ENCODE results near the gene MVB12B. TPM values are rescaled to one million over a fixed set of nuclear protein-coding genes. Genes with fewer than 3 reads are reported as not detected.
A peak's percentile ranks its signal among the peaks of the same experiment; 100 is the strongest.

MVB12B gene
- total RNA-seq, 2 donors from 2014 or later = 1.1 to 13.3 TPM

GRCh38 chr9:126380447-126380846 is 53.8 kb downstream of the MVB12B start:
- no peaks in the 10 kb centered on the region for H3K36me3 Mint-ChIP-seq
- no peak for DNase-seq (ENCODE audit: low spot score)

GRCh38 chr9:126381195-126381594 is 54.6 kb downstream of the MVB12B start:
- ATAC-seq (no peak), DNase-seq (ENCODE audit: low spot score) (no peak)
- Mint-ChIP-seq H3K27ac (no peak overlapping the region), H3K36me3 (no peaks in the 10 kb centered on the region), H3K4me1 (ENCODE audit: low read depth in 2 of 2) (peaks cover 1 to 3% of the 10 kb centered on the region in 2 donors), H3K9me3 (no peaks in the 10 kb centered on the region), H3K4me3 (no peak overlapping the region), H3K27me3 (peaks cover 0 to 3% of the 10 kb centered on the region in 2 donors)

More at GRCh38 chr9:126380447-126380846, 53.8 kb downstream of the MVB12B start:
- Mint-ChIP-seq H3K27me3 (peaks cover 0 to 4% of the 10 kb centered on the region in 2 donors), H3K4me3 (no peak overlapping the region), H3K4me1 (ENCODE audit: low read depth in 2 of 2) (peaks cover 3 to 9% of the 10 kb centered on the region in 2 donors), H3K27ac (no peak overlapping the region), H3K9me3 (no peaks in the 10 kb centered on the region)
- ATAC-seq = no peak

GRCh38 chr9:126383406-126384046 is 56.9 kb downstream of the MVB12B start:
- DNase-seq (ENCODE audit: low spot score) (no peak), ATAC-seq (no peak)
- Mint-ChIP-seq H3K27me3 (no peaks in the 10 kb centered on the region), H3K4me3 (no peak overlapping the region), H3K9me3 (no peaks in the 10 kb centered on the region), H3K36me3 (no peaks in the 10 kb centered on the region), H3K4me1 (ENCODE audit: low read depth in 2 of 2) (no peaks in the 10 kb centered on the region), H3K27ac (no peak overlapping the region)

- peaks cover 0 to 1% of the 10 kb centered on the region in 2 donors for H3K4me1 Mint-ChIP-seq (ENCODE audit: low read depth in 2 of 2)
- DNase-seq (ENCODE audit: low spot score) = no peak
- no peak overlapping the region for H3K4me3 Mint-ChIP-seq
- H3K36me3 Mint-ChIP-seq = no peaks in the 10 kb centered on the region
- H3K27me3 Mint-ChIP-seq = no peaks in the 10 kb centered on the region
- no peak for ATAC-seq
- H3K9me3 Mint-ChIP-seq = no peaks in the 10 kb centered on the region
- H3K27ac Mint-ChIP-seq = no peak overlapping the region
Measured at GRCh38 chr9:126384926-126385325, 58.3 kb downstream of the MVB12B start.

- no peak overlapping the region for H3K27ac Mint-ChIP-seq
- ATAC-seq = no peak
- DNase-seq (ENCODE audit: low spot score) = no peak
- no peaks in the 10 kb centered on the region for H3K9me3 Mint-ChIP-seq
- peaks cover under 1 to 4% of the 10 kb centered on the region in 2 donors for H3K4me1 Mint-ChIP-seq (ENCODE audit: low read depth in 2 of 2)
- no peaks in the 10 kb centered on the region for H3K27me3 Mint-ChIP-seq
- no peaks in the 10 kb centered on the region for H3K36me3 Mint-ChIP-seq
- no peak overlapping the region for H3K4me3 Mint-ChIP-seq
Measured at GRCh38 chr9:126386088-126386487, 59.5 kb downstream of the MVB12B start.

DNA sequence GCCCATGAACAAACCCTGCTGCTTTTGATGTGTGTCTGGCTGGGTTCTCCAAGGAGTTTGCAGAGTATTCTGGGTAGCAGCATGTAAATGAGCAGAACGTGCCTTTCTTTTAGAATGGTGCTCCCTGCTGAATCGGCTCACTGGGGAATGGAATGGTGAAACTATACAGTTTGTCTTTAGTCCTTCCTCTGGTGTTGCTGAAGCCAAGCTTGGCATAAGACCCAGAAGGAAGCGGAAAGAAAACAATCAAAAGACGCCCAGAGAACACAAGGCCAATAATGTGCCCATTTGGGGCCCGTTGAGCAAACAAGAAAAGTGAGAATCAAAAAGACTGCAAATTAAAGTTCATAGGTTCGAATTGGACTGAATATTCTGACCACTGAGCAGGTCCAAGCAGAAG is 60.1 kb downstream of the MVB12B start:
- no peak for ATAC-seq
- no peak for DNase-seq (ENCODE audit: low spot score)
- Mint-ChIP-seq H3K4me1 (ENCODE audit: low read depth in 2 of 2) (peaks cover 7 to 9% of the 10 kb centered on the region in 2 donors), H3K4me3 (no peak overlapping the region), H3K36me3 (no peaks in the 10 kb centered on the region), H3K9me3 (no peaks in the 10 kb centered on the region), H3K27me3 (no peaks in the 10 kb centered on the region), H3K27ac (no peak overlapping the region)

GRCh38 chr9:126388964-126389708 is 62.5 kb downstream of the MVB12B start:
- Mint-ChIP-seq H3K27ac (peak overlapping the region in 1 of 2 donors; percentile 52), H3K36me3 (no peaks in the 10 kb centered on the region), H3K4me1 (ENCODE audit: low read depth in 2 of 2) (peaks cover 7 to 9% of the 10 kb centered on the region in 2 donors), H3K27me3 (no peaks in the 10 kb centered on the region), H3K9me3 (no peaks in the 10 kb centered on the region), H3K4me3 (no peak overlapping the region)
- no peak for ATAC-seq
- no peak for DNase-seq (ENCODE audit: low spot score)

GRCh38 chr9:126389992-126390391 is 63.4 kb downstream of the MVB12B start:
- DNase-seq (ENCODE audit: low spot score) (no peak), ATAC-seq (peak in 1 of 2 donors; percentile 65)
- peak overlapping the region in 1 of 2 donors; percentile 52 for H3K27ac Mint-ChIP-seq
- no peaks in the 10 kb centered on the region for H3K27me3 Mint-ChIP-seq
- H3K9me3 Mint-ChIP-seq = no peaks in the 10 kb centered on the region
- H3K4me1 Mint-ChIP-seq (ENCODE audit: low read depth in 2 of 2) = peaks cover 9 to 10% of the 10 kb centered on the region in 2 donors
- H3K4me3 Mint-ChIP-seq = peak overlapping the region; percentile 10
- H3K36me3 Mint-ChIP-seq = no peaks in the 10 kb centered on the region

DNA sequence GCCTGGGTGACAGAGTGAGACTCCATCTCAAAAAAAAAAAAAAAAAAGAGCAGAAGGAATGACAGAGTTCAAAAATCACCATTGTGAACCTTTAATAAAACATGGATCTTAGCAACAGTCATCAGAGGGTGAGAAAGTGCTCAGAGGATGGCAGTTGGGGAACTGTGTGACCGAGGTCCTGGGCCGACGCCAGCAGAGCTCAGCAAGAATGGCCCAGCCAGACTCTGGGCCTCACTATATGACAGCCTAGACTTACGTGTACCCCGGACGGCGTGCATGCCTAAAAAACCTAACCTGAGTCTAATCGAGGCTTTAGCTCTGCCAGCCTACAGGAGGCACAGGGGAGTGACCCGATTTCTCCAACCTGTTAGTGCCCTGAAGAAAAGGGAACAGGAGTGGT is 64.3 kb downstream of the MVB12B start:
- Mint-ChIP-seq H3K4me1 (ENCODE audit: low read depth in 2 of 2) (peaks cover 9 to 19% of the 10 kb centered on the region in 2 donors), H3K27ac (peak overlapping the region; percentile 52 to 55), H3K27me3 (no peaks in the 10 kb centered on the region), H3K9me3 (no peaks in the 10 kb centered on the region), H3K4me3 (no peak overlapping the region), H3K36me3 (no peaks in the 10 kb centered on the region)
- no peak for DNase-seq (ENCODE audit: low spot score)
- ATAC-seq = no peak

GRCh38 chr9:126391713-126392661 is 65.4 kb downstream of the MVB12B start:
- Mint-ChIP-seq H3K4me1 (ENCODE audit: low read depth in 2 of 2) (peaks cover 9 to 29% of the 10 kb centered on the region in 2 donors), H3K36me3 (no peaks in the 10 kb centered on the region), H3K27ac (peak overlapping the region; percentile 7 to 55), H3K27me3 (no peaks in the 10 kb centered on the region), H3K9me3 (no peaks in the 10 kb centered on the region), H3K4me3 (no peak overlapping the region)
- ATAC-seq (no peak), DNase-seq (ENCODE audit: low spot score) (no peak)

- Mint-ChIP-seq H3K27ac (peak overlapping the region in 1 of 2 donors; percentile 7), H3K36me3 (no peaks in the 10 kb centered on the region), H3K9me3 (no peaks in the 10 kb centered on the region), H3K4me3 (no peak overlapping the region), H3K4me1 (ENCODE audit: low read depth in 2 of 2) (peaks cover 13 to 34% of the 10 kb centered on the region in 2 donors), H3K27me3 (no peaks in the 10 kb centered on the region)
- ATAC-seq = no peak
- DNase-seq (ENCODE audit: low spot score) = no peak
Measured at GRCh38 chr9:126392662-126393371, 66.2 kb downstream of the MVB12B start.

DNA sequence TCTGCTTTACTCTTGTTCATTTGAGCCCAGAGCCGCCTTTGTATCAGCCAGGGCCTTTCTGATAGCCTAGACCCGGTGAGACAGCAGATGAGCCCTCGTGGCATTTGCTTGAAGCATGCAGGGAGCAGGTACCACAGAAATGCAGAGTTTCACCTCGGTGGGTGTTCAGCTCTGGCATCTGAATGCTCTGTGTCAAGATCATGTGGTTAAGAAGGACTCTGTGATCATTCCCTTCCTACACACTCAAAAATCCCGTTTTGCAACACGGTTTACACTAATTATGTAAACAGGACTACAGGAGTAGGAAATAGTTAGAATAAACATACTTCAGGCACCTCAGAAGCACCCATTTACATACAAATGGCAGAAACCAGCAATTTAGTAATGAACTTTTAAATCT is 67.2 kb downstream of the MVB12B start:
- no peaks in the 10 kb centered on the region for H3K9me3 Mint-ChIP-seq
- H3K4me1 Mint-ChIP-seq (ENCODE audit: low read depth in 2 of 2) = peaks cover 15 to 34% of the 10 kb centered on the region in 2 donors
- ATAC-seq (no peak), DNase-seq (ENCODE audit: low spot score) (no peak)
- H3K4me3 Mint-ChIP-seq = no peak overlapping the region
- H3K36me3 Mint-ChIP-seq = no peaks in the 10 kb centered on the region
- no peaks in the 10 kb centered on the region for H3K27me3 Mint-ChIP-seq
- no peak overlapping the region for H3K27ac Mint-ChIP-seq

DNA sequence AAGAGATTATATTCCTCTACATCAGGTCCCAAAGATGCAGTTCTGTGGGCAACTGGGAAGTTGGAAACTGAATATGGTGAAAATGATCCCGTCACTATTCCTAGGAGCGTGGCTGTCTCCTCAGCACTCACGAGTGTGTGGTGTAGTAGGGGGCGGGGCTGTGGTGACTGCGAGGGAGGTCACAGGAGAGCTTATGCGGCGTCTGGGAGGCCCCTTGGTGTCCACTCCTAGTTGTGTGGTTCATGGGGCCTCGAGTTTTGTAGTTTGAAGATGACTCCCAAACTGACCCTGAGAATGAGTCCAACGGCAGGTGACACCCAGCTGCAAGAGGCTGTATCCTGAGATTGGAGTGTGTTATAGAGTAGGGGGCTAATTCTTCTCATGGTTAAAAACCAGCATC is 68.2 kb downstream of the MVB12B start:
- DNase-seq (ENCODE audit: low spot score) (no peak), ATAC-seq (no peak)
- H3K4me1 Mint-ChIP-seq (ENCODE audit: low read depth in 2 of 2) = peaks cover 15 to 34% of the 10 kb centered on the region in 2 donors
- peak overlapping the region in 1 of 2 donors; percentile 32 for H3K27ac Mint-ChIP-seq
- no peak overlapping the region for H3K4me3 Mint-ChIP-seq
- H3K36me3 Mint-ChIP-seq = no peaks in the 10 kb centered on the region
- H3K27me3 Mint-ChIP-seq = peaks cover 0 to 3% of the 10 kb centered on the region in 2 donors
- no peaks in the 10 kb centered on the region for H3K9me3 Mint-ChIP-seq

All from natural killer cell treated with Interleukin-12 subunit alpha and Interleukin-12 subunit beta and Interleukin-15 and Interleukin-18, amount 100 ng/mL, for 72 hours (primary cell).